ENCODE results near the gene MEF2D.

MEF2D gene

DNA sequence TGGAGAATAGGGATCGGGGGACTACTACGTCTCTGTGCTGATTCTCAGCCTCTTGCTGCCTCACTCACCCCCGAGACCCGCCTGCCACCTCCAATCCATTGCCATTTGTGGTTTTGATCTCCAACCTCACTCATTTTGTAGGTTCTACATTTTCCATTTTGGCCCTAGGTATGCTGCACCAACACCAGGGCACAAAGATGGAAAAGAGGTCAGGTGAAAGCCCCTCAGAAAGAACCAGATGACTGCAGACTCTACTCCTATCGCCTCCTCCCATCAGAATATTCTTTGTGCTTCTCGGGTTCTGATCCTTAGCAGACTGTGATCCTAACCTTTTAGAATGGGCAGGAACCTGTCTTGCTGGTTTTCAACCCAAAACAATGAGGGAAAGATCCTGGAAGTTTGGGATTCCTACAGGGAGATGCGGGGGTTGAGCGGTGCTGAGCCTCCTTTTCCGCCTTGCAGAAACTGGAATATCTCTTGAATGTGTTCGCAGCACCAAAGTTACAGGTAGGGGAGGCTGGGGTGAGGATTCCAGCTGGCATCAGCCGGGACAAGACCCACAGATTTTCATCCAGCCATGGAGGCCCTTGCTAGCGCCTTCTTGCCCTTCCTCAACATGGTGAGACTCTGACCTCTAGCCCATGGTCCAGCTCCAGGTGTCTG is 78.5 kb downstream of the MEF2D start:
- DNase-seq = no peak

DNA sequence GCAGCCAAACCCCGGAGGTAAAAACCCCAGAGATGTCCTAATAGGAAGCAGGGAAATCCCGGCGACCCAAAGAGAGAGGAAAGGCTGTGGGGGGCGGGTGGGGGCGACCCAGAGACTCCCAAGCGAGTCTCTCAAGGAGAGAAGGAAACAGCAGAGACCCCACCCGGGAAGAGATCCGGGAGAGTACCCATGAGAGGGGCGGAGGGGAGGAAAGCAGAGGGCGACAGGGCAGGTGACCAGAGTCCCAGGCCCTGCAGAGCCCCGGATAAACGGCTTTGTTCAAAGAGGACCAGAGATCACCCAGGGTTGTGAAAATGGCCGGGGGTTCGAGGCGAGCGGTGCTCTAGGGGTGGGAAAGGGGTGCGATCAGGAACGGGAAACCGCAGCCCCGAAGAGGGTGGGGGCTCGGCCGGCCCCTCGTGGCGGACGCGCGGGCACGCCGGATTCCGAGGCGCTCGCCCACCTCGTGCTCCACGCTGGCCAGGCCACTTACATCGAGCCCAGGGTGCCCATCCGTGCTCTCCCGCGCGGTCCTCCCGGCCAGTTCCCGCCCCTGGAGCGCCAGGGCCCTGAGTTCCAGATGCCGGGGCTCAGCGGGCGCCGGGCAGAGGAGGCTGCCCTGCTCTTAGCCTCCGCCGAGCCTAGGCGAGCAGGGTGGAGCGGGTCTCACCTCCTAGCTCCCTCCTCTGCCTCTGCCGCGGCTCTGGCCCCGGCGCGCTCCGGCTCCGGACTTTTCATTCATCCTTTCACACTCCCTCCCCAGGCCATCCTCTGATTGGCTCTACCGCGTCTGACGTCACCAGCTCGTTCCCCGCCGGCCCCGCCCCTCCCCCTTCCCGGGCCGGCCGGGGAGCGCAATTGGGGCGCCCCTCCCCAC is 79.3 kb downstream of the MEF2D start:
- DNase-seq = no peak

DNA sequence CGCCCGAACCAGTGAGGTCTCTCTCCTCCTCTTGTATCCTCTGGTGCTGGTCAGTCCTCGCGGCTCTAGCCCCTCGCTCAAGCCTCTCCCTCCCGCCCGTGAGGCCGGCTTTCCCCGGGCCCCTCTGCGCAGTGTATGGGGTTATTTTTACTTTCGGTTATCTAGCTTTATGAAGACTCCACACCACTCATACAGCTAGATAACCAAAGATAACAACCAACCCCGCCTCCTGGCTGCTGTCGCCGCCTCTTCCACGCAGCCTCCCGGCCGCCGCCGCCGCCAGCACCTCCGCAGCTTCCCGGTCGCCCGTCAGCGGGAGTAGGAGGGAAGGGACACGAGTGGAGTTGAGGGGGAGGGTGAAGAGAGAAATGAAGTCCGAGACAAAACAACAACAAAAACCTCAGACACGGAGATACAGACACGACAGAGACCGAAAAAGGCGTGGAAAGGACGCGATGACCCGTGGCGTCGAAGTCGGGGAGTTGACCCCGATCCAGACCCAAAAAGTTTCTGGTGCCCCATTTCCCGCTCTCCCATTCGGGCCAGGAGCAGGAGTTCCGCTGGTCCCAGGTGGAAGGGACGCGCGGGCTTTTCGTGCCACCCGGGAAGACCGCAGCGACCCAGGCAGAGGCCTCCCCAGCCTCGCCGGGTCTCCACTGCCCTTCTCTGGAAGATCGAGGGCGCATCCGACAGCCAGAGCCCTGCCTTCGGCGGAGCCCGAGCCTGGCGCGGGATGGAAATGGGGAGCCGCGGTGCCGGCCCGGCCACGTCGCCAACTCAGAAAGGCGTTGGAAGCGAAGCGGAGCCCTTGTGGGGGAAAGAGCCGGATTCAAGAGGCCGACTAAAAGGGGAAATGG is 80.1 kb downstream of the MEF2D start:
- no peak for DNase-seq

DNA sequence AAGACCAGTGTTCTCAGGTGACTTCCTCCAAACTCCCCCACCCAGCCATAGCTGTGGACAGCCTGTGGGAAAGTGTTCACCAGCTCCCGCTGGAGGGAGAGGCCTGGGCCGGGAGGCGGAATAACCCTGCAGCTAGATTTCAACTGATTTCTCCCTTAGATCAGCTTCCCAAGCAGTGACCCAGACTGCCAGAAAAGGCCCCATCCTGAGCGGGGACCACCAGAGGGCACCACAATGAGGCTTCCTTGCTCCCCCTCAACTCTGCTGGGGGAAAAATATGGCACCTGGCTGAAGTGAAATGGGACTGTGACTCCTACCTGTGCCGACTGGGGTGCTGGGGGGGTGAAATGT is 80.7 kb downstream of the MEF2D start:
- DNase-seq = no peak

DNA sequence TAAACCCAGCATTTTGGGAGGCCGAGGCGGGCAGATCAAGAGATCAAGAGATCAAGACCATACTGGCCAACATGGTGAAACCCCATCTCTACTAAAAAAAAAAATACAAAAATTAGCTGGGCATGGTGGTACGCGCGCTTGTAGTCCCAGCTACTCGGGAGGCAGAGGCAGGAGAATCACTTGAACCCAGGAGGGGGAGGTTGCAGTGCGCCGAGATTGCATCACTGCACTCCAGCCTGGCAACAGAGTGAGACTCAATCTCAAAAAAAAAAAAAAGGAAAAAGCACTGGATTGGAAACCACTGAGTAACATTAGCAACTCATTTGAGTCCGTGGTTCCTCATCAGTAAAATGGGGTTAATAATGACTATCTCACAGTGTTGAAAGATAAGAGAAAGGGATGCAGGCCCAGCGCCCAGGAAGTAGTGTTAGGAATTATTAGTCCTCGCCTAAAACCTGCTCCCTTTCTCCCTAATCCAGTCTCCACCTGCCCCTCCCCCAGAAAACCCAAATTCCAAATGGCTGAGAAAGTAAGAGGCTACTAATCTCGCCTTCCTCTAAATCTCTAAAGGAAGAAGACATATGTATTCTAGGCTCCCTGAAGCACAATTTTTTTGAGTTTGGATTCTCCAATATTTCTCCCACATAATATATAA is 82.0 kb downstream of the MEF2D start:
- no peak for DNase-seq

DNA sequence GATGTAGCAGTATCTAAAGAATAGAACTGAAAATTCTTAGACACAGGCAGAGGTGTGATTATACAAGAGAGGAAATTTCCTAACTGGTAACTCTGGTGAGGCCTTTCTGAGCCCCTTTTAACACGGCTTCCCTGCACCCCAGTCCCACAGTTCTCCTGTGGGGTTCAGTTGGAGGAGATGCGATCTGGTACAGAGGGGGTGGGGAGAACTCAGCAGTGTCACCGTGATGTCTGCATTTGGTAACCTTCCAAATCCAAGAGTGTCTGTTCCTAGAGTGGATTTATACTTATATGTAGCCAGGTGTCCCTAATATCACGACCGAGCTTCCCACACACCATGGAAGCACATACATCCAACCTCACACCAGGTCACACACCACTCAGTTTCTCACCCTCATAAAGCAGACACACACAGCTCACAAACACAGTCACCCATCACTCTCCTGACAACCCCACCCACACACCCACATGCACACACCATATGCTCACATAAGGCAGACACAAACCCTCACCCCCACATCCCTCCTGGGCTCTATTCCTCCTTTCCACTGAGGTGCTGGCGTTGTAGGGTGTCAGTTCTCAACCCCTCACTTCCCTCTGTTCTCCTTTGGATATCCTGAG is 83.1 kb downstream of the MEF2D start:
- DNase-seq = no peak

DNA sequence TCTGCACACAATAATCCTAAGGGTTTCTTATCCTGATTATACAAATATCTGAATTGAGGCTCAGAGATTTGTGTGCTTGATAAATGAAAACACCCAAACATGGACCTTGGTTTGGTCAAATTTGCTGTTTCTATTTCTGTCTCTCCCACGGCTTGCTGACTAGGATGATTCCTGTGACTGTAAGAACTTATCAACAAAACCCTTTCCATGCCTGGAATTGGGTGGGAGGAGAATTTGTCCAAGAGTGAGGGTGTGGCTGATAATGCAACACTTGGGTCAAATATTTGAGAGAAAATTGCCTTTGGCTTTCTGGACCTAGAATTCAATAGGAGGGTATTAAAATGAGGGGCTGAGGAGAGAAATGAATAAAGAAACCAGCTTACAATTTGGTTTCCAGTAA is 83.6 kb downstream of the MEF2D start:
- no peak for DNase-seq

DNA sequence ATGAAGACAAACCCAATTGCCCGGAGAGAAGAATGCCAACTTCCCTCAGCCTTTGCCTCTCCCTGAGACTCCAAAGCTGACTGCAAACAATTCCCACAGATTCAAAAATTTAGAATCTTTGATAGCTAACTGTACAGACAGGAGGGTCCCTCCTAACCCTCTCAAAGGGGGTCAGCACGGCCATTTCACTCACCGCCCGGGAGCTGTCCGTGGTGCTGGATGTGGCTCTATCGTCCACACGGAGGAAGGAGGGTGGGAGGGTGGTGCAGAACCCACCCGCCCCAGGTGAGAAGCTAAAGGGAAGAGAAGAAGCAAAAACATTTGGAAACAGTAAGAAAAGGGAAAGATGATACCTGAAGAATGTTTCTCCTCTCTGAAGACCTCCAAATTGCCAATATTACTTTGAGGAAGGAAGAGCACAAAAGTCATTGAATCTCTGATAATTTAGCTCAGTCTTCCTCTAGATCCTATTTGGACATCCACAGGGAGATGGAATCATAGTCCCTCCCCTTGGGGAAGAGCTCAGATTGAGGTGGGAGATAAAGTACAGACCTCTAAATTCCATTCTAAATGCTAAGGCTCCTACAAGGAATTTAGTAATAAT is 86.0 kb downstream of the MEF2D start:
- peak; percentile 48 for DNase-seq

All from OCI-M1 (cell line).